ENCODE data around the gene CHIT1. TPM values are rescaled to one million over a fixed set of nuclear protein-coding genes. Genes with fewer than 3 reads are reported as not detected.

The CHIT1 gene
- total RNA-seq, 4 donors from 2014 or later = 0.07 to 0.77 TPM; not detected in 2

DNA sequence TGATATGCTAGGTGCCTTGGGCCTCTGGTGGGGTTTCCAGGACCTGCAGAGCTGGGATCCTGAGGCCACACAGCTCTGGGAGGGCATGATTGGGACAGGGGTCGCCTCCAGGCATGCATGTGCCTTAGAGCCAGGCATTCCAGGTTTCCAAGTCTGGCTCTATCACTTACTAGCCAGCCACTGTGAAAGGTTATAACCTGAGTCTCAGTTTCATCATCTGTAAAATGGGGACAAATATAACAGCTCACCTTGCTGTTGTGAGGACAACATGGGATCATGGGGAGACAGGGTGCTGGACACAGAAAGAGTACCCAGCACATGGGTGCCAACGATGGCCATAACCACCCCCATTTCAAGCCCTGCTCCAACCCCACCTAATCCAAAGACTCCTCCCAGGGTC, 45.6 kb downstream of the CHIT1 start:
- Histone ChIP-seq H3K9me3 (no peaks in the 10 kb centered on the region), H3K4me3 (no peak overlapping the region), H3K27me3 (no peaks in the 10 kb centered on the region), H3K36me3 (no peaks in the 10 kb centered on the region), H3K27ac (no peak overlapping the region), H3K4me1 (peaks cover 0 to 6% of the 10 kb centered on the region in 2 donors)
- intact Hi-C loops (cut with DNase I; ENCODE audit: low total_unique reads) = no loop called here
- no peak for DNase-seq
- TF ChIP-seq POLR2A (IDR thresholded peaks at IDR 0.05) = no peak
- TF ChIP-seq CTCF (IDR thresholded peaks at IDR 0.05) = no peak

DNA sequence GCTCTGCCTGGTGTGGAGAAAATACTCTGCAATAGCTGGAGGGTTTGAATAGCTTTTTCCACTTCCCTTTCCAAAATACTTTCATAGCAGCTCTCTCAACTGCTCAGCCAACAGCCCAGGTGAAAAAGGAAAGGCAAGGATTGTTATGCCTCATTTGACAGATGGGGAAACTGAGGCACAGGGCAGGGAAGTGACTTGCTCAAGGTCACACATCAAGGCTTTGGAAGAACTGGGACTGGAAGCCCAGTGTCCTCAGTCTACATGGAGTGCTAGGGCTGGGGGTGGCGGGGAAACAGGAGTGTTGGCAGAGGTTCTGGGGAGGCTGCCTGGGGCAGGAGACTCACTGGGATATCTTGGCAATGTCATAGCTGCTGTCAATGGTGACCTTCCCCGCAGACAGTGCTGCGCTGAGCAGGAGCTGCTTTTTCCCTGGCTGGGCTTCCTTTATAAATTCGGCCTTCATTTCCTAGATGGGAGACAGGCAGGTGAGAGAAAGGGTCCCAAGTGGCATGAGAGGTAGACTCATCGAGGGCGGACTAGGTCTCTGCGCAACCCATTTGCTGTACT, 47.0 kb downstream of the CHIT1 start:
- Histone ChIP-seq H3K4me3 (no peak overlapping the region), H3K36me3 (no peaks in the 10 kb centered on the region), H3K4me1 (peaks cover 0 to 1% of the 10 kb centered on the region in 2 donors), H3K9me3 (no peaks in the 10 kb centered on the region), H3K27me3 (no peaks in the 10 kb centered on the region), H3K27ac (no peak overlapping the region)
- no peak for TF ChIP-seq POLR2A (IDR thresholded peaks at IDR 0.05)
- TF ChIP-seq CTCF (IDR thresholded peaks at IDR 0.05) = no peak
- no peak for DNase-seq
- intact Hi-C loops (cut with DNase I; ENCODE audit: low total_unique reads) = no loop called here

DNA sequence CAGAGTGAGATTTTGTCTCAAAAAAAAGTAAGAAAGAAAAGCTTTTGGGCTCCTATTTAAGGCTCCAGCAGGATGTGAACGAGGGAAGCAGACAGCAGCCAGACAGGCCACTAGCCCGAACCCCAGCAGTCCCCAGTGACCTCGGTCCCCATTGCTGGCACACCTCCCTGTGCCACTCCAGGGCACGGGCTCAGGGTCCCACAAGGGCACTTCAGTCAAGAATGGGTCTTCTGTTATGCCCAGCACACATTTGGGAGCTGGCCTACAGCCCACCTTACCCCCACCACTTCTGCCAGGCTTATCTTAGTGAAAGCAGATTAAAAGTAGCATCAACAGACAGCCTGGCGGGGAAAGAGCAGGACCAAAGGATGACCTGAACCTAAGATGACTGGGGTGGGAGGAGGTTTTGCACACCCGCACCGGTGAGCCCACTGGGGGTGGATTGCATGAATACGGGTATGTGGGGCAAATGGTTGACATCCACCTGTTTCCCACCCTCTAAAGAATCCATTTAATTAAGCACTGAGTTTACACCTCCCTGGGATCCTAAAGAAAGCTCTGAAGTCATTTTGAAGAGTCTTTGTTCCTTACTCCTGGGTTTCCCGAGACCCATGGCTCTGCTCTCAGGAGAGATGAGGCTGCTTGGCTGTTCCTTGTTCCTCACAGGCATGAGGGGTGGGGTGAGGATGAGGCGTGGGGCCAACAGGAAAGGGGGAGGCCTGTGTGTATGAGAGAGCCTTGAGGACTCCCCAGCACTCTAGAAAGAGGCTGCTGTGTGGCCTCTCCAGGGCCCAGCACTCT, 47.7 kb downstream of the CHIT1 start:
- no peaks in the 10 kb centered on the region for H3K36me3 ChIP-seq
- H3K27ac ChIP-seq = no peak overlapping the region
- intact Hi-C loops (cut with DNase I; ENCODE audit: low total_unique reads) = no loop called here
- no peak overlapping the region for H3K4me3 ChIP-seq
- H3K9me3 ChIP-seq = no peaks in the 10 kb centered on the region
- no peak for DNase-seq
- H3K4me1 ChIP-seq = no peaks in the 10 kb centered on the region
- H3K27me3 ChIP-seq = no peaks in the 10 kb centered on the region
- no peak for TF ChIP-seq POLR2A (IDR thresholded peaks at IDR 0.05)
- TF ChIP-seq CTCF (IDR thresholded peaks at IDR 0.05) = no peak

- DNase-seq = no peak
- Histone ChIP-seq H3K4me1 (no peaks in the 10 kb centered on the region), H3K27ac (no peak overlapping the region), H3K9me3 (no peaks in the 10 kb centered on the region), H3K36me3 (no peaks in the 10 kb centered on the region), H3K27me3 (no peaks in the 10 kb centered on the region), H3K4me3 (no peak overlapping the region)
- intact Hi-C loops (cut with DNase I; ENCODE audit: low total_unique reads) = no loop called here
- TF ChIP-seq POLR2A (IDR thresholded peaks at IDR 0.05) (no peak), CTCF (IDR thresholded peaks at IDR 0.05) (no peak)
These were observed 48.7 kb downstream of the CHIT1 start for GRCh38 chr1:203180611-203181330.

DNA sequence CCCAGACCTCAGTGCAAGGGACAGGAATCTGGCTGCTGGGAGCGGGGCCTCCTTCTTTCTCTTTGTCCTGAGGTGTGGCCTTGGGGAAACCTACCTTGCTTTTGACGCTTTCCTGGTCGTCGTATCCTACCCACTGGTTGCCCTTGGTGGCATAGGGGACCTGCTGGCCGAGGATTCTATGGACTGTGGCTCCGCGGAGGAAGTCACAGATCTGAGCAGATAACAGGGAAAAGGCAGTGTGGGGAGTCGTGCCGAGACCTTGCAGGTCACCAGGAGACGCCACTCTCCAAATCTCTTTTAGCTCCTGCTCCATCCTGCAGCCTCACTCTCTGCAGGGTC, 49.8 kb downstream of the CHIT1 start:
- no peak for DNase-seq
- TF ChIP-seq POLR2A (IDR thresholded peaks at IDR 0.05) (no peak), CTCF (IDR thresholded peaks at IDR 0.05) (no peak)
- intact Hi-C loops (cut with DNase I; ENCODE audit: low total_unique reads) = no loop called here
- Histone ChIP-seq H3K27ac (no peak overlapping the region), H3K9me3 (no peaks in the 10 kb centered on the region), H3K36me3 (no peaks in the 10 kb centered on the region), H3K4me1 (no peaks in the 10 kb centered on the region), H3K4me3 (no peak overlapping the region), H3K27me3 (no peaks in the 10 kb centered on the region)

All from uterus (tissue), 4 donors.